NK-92 treated with Interleukin-12 subunit alpha and Interleukin-12 subunit beta, amount 100 ng/mL, for 24 hours (cell line): Measurements from ENCODE around the gene EHD1.

Source experiments
- DNase-seq: peaks from one replicate; lab custom pipeline; 2025; lab: John Stamatoyannopoulos, UW

EHD1 gene

DNA sequence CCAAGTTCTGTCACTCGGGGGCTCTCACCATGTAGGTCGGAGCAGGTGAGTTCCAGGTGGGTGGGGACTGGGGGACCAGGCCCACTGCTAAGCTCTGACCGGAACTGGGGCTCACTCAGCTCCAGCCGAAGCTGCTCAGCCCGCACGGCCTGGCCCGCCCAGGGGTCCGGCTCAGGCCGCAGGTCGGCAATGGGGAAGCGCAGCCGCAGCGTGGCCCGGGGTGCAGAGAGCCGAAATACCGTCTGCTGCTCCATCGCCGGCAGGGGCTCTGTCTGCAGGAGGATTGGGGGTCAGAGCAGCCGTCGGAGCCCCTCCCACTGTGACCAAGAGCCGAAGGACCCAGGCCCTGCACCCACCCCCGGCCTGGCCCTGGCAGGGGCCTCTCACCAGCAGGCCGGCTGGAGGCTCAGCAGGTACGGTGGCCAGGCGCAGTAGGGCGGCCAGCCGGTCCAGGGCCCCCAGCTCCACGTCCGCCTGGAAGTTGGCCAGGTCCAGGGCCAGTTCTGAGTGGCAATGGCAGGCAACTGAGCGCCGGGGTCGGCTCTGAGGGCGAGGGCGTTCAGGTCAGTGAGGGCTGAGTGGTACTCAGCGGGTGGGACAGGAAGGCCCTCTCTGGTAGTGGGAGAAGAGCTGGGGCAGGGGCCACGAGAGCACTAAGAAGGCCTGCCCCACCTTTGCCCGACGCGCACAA is 31.4 kb upstream of the EHD1 start:
- no peak for DNase-seq

DNA sequence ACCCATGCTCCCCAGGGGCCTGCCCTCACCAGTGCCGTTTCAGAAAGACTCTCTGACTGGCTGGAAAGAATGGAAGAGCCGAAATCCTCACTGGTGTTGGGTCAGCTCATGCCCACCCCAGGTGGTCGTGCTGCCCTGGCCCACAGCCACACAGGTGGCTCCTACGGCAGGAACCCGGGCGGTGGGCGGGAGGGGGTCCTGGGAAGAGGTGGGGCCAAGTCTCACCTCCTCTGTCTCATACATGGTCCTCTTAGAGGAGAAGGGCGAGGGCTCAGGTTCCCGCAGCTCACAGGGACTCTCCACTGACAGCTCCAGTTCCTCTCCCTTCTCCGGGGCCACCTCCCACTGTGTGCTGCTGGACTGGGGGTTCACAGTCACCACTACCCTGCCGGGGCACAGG is 30.3 kb upstream of the EHD1 start:
- no peak for DNase-seq

DNA sequence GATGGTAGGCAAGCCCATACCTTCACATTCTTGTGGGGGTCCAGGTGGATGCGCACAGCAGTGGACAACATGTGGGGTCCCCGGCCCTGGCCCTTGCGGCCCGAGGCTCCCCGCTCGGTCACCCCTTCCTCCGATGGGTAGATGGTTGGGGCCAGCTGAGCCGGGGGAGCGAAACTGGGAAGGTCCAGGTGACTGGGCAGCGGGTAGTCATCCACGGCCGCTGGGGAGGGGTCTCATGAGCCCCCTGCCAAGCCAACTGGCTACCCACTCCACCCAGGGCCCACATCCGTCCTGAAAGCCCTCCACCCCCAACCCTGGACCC is 27.9 kb upstream of the EHD1 start:
- no peak for DNase-seq

DNA sequence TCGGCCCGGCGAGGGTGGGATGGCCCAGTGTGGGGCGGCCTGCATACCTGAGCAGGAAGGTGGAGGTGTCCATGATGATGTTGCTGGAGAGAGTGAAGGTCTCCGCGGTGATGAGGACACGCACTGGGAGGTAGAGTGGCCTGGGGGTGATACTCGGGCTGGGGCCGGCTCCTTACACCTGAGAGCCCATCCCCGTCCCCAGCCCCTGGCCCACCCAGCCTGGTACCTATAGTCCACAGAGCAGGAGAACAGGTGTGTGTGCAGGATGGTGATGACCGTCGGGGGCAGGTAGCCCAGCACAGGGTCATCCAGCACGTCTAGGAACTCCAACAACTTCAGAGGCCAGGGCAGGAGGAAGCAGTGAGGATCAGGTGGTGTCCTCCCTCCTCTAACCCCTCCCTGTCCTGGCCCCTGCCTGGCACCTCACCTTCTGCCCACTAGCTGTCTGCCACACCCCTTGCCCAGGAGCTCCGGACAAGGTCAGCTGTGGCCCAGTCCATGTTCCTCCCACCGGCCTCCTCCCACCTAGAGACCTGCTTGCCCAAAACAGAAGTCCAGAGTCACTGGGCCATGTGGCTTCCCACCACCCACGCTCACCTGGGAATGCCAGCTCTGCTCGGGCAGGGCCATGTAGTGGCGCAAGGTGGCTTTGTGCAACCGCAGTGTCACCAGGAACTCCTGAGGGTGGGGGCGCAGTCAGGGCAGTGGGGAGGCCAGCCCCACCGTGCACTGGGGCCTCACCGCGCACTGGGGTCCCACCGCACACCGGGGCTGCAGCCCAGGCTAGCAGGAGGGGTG is 27.3 kb upstream of the EHD1 start:
- DNase-seq, result no peak

DNA sequence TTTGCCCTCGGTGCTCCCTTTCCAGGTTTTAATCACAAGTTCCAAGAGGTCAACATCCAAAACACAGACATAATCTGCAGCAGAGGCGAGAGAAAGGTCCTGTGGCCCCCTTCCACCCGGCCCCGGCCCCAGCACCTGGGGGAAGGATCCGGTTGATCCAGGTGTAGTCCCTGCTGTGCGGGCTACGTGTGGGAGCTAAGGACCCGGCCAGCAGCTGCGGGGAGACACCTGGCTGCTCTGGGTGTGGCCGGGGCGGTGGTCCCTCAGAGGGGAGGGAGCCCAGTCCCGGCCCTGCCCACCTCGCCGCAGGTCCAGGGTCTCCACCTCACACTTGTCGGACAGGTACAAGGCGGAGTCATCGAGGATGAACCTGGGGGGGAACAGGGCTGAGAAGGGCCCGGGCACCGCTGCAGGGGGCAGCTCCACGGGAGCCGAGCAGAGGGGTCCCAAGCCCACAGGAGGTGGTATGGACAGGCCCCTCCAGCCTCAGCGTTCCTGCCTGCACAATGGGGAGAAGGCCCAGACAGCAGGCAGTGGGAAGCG is 24.9 kb upstream of the EHD1 start:
- DNase-seq, result no peak

DNA sequence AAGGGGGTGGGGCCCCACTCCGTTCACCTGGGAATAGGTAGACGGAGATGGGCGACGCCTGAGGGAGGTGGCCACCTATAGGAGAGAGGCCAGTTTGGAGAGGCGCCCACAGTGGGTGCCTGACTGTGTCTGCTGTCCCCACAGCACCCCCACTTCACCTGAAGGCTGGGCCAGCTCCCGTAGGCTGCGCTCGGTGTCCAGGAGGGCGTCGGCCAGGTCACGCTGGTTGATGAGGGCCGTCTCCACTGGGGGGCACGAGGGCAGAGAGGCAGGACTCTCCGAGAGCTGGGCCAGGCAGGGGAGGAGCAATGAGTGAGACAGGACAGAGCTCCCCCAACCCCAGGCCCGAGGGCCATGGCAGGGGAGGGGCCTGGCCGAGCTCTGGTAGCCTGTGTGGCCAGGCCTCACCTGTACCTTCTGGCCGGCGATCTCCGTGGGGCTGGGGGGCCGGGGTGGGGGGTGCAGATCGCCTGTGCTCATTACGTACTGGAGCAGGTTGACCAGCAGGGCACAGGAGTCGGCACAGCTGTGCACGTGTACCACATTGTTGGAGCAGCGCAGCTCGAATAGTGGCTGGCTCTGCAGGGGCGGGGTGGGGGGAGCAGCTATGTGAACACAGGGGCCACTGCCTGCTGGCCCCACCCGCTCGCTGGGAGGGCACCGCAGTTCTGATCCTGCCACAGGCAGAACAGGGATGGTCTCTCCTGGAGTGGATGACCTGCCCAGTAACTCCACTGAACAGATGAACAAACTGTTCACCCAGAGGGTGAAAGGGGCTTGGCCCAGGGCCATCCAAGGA is 23.9 kb upstream of the EHD1 start:
- DNase-seq, result no peak

DNA sequence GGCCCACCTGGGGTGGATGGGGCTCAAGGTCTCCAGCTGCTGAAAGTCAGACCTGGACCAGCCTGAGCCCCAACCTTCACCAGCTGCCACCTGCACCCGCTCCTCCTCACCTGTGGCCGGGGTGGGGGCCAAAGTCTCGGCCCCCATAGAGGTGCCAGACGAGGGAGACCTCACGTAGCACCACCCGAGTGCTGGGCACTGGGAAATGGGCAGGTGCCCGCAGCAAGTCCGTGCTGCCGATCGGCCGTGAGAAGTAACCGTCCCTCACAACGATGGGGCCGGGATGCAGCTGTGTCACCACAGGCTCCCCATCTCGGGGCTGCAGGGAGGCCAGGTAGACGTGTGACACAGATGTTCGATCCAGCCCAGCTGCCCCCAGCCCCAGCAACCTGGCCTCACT is 22.4 kb upstream of the EHD1 start:
- no peak for DNase-seq

DNA sequence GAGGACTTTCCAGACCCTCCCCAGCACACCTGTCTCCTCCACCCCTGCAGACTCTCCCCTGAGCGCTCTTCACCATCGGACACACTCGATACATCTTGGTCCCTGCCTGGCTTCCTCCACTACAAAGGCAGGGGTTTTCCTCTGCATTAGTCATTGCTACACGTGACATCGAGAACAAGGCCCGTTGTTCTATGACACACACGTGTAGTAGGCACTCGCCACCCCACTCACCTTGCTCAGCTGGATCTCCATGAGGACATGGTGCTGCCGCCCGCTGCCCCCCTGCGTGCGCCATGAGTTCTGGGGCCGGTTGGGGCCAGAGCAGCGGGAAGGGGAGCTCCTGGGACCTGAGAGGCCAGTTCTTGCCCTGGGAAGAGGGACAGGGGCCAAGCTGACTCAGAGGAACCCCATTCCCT is 21.9 kb upstream of the EHD1 start:
- no peak for DNase-seq

DNA sequence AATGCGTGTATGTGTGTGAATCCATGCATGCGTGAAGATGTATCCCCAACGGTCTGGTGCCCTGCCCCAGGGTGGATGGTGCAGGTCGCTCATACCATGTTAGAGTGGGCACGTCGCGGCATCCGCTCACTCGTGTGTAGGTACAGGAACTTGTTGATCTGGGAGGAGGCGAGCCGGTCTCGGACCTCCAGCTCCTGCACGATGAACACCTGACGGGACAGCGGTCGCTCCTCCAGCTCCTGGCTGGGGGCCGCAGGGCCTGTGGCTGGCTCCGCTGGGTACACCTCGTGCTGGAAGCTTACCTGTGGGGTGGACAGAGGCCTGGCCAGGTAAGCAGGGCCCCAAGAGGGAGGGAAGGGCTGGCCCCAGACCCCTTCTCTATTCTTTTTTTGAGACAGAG is 20.1 kb upstream of the EHD1 start:
- DNase-seq, result no peak

DNA sequence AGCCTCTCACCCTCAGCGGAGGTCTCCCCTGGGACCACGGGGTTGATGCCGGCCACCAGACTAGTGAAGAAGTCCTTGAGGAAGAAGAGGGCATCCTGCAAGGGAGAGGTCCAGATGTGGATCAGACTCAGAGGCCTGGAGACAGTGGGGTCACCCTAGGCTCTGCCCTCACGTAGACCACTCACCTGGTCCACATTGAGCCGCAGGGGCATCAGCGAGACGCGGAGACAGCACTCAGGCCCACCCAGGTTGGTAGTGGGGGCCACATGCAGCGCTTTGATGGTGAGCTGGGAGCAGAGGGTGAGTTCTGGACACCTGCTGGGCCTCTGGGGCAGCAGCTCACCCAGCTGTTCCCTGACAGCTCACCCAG is 19.6 kb upstream of the EHD1 start:
- no peak for DNase-seq

DNA sequence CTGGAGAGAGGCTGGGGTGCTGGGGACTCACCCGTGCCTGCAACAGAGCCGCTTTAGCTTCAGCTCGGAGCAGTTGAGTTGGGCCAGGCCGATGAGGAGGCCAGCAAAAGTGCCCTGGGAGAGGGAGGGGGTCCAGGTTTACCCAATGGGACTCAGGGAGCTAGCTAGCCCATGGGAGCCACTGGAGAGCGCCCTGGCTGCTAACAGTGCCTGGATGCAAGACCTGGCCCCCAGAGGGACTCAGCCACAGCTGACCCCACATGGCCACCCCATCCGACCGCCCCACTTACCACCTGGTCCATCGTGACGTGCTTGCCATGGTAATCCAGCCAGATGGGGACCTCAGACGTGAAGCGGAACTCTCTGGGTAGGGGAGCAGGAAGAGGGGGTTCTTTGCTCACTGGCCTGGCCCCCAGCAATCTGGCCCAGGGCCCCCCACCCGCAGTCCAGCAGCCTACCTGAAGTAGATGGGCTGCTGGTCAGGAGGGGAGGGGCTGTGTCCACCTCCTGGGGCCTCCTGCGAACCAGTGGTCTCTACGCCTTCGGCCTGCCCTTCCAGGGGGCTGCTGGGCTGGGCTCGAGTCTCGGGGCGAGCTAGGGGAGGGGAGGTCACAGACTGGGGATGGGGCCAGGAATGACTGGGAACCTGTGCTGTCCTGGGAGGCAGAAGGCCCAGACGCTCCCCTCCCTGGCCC is 19.1 kb upstream of the EHD1 start:
- DNase-seq, result no peak

DNA sequence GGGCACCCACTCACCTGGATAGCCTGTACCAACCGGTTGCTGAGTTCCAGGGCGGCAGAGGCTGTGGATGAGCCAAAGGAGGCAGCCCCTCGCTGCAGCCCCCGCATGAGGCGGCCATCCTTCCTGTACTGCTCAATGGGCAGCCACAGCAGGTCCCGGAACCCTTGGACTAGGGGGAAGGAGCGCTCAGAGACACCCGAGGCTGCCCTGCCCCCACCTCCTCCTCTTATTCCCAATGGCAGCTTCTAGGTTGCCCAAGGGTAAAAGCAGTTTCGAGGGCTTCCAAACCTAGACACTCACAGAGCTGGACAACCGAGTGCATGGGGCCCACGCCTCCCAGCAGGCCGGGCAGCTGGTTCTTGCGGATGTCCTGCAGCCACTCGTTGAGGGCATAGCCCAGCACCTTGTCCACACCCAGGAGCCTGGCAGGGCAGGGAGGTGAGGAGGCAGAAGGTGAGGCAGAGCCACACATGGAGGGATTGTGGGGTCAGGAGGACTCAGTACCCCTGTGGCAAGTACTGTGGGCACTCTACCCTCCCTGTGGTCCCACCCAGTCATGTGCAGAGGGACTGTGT is 18.1 kb upstream of the EHD1 start:
- no peak for DNase-seq

DNA sequence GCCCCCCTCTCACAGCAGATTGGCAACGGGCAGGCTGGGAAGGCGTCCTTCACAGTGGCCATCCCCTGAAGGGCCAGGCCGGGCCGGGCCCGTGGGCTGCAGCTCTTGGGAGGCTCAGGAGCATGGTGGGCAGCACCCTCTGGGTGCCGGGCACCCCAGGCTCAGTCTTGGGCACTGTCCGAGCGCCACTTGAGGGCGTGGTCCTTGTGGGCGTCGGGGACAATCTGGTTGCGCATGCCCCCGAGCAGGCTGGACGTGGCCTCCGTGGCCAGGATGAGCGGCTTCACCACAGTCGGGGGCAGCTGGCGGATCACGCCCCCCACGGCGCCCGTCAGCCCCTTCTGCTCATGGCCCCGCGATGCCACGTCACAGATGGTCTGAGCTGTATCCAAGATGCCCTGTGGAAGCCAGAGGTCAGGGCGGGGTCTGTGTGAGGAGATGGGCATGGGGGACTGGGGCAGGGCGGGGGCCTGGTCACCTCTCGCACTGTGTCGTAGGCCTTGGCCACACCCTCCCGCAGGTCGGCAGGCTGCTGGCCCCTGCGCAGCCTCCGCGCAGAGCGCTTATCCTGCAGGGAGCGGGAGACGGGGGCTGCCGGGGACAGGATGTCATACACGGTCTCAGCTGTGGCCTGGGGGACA is 16.5 kb upstream of the EHD1 start:
- DNase-seq, result no peak

DNA sequence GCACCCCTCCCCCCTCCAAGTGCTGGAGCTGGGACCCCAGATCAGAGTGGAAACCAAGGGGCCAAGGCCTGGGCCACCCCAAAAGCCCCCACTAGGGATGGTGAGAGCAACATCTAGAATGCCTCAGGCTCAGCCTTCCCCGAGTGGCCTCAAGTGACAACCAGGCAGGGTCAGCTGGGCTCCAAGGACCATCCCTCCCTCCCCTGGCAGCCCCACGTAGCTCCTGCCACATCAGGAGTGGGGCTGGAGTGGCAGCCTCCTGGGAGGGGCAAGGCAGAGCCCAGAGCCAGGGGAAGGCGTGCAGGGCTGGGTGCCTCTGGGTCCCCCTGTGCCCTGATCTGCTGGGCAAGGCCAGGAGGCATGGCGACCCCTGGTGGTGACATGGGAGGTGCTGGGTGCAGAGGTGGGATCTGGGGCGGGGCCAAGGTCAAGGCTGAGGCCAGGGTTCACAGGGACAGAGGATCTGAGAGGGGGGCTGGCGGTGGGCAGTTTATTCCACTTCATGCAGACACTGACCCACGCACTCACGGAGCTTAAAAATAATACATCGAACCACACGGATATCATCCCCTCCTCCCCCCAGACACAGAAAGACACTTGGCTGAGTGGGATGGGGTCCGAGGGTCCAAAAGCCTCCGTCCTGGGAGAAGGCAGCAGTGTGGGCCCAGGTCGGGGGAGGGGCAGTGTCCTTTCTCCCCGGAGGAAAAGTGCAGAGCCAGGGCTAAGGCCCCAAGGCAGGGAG is 15.8 kb upstream of the EHD1 start:
- DNase-seq, result peak; percentile 74

DNA sequence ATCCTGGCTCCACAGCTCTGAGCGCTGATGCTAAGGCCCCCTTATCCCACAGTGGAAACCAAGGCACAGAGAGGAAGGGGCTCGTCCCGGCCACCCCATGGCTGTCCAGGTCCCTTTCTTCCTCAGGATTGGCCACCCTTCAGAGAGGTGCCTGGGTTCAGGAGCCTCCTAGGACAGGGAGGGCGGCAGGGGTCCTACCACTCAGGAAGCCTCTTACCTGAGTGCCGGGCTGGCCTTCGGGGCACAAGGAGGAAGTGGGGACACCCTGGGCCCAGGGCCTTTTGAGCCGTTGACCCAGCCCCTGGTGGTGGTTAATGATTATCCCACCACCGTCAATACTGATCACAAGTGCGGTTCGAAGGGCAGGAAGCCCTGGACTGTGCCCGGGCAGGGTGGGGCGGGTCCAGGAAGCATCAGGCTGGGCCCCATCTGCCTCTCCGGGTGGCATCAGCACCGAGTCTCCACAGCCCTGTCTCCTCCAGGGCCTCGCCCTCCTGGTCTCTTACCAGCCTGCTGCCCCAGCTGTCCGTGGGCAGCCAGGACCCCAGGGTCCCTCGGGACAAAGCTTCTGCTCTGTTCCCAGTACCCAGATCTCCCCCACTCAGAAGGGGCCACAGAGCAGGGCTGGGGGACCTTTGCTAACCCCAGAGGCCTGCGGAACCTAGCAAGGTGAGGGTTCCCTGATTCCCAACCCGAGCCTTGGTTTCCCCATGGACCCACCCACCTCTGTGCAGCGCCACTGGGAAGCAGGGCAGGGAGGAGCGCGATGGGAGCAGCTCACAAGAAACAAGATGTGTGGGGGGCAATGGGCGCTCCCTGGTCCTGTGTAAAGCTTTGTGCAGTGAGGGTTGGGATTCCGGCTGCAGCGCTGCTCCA is 15.0 kb upstream of the EHD1 start:
- DNase-seq, result no peak

DNA sequence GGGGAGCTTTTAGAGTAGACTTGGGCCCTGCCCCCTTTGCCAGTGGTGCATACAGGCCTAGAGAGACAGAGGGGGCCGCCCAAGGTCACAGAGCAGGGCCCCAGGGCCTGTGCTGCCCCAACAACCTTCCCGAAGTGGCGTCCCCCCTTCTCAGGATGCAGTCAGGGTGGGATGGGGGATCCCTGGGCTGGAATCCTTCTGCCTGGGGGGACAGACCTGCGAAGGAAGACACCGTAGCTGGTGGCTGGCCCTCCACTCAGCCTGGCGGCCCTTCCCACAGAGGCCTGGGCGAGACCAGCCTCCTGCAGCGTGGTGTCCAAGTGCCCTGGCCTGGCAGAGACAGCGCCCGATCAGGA is 14.4 kb upstream of the EHD1 start:
- DNase-seq, result no peak

DNA sequence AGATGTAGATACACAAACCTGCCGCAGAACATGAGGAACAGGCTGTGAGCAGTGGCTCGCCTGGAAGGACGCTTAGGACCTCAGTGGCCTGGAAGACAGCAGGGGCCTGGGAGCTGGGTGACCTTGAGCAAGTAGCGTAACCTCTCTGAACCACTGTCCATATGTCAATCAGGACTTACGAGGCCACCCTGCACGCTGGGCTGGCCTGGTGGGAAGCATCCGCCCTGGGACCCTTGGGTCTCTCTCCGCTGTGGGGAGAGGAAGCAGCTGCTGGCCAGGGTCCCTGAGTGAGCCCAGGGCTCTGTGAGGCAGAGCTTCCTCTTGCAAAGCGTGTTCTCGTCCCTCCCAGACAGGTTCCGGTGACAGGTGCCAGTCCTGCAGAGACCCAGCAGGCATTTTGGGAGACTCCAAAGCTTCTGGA is 14.0 kb upstream of the EHD1 start:
- no peak for DNase-seq

DNA sequence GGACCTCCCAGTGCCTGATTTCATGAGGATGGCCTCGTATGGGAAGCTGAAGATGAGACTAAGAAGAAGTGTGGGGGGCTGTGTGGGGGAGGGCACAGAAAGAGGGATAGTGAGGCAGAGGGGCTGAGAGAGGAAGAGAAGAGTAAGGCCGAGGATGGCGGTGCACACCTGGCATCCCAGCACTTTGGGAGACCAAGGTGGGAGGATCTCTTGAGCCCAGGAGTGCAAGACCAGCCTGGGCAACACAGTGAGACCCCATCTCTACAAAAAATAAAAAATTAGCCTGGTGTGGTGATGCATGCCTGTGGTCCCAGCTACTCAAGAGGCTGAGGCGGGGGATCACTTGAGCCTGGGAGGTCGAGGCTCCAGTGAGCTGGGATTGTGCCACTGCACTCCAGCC is 13.5 kb upstream of the EHD1 start:
- DNase-seq, result no peak

DNA sequence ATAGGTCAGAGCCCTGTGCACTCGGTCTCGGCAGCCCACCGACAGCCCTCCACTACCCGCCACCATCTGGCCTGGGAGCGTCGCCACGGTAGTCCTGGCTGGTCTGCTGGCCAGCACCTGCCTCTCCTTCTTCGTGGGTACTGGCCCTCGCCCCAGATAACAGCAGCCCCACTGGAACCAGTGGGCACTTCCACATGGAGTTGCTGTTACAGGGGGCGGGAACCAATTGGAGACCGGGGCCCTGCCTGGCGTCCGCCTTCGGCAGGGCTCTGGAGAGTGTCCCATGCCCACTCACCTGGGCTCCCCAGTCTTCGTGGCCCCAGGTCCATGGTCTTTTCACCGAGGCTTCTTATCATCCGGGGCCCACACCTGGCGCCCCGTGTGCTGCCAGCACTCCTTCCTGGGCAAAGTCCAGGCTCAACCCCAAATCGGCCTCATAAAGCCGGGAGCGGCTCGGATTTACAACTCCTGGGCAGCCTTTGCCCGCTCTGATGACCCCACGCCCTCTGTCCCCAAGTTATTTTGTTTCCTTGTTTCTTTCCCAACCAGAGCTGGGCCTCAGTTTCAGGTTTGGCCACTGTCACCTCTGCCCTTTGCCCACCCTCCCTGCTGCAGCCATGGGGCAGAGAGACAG is 12.9 kb upstream of the EHD1 start:
- DNase-seq, result no peak
